Measurements from ENCODE around the gene CDT1. TPM values are rescaled to one million over a fixed set of nuclear protein-coding genes. Genes with fewer than 3 reads are reported as not detected.

CDT1 gene
- polyA plus RNA-seq, 1 of the 3 experiments (the other 2 are of a cell fraction) = 6.1 TPM

DNA sequence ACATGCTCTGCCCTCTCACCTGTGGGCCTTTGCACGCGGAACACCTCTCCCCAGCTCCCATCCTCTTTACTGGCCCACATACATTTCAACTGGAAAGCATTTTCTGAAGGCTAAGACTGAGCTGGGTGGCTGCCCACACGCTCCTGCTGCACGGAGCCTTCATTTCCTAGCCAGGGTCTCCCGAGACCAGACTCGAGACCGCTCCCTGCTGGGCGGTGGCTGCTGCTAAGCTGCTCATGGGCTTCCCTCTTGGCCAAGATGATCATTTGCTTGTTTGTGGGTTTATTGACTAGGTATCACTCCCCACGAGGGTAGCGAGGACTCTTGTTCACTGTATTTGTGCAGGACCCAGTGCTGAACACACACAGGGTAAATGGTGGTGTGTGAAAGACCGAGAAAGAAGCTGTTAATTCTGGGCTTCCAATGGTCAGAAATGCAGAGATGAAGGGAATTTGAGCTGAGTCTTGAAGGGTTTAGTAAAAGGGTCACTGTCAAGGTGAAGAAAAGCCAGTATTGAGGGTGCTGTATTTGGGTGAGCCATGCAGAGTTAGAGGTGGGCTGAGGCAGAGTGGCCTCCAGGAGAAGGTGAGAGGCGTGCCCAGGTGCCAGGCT, 54.2 kb downstream of the CDT1 start (continued):
- TF ChIP-seq RAD21 (IDR thresholded peaks at IDR 0.05; ENCODE audit: low read length) (peak; percentile 59), PBX3 (IDR thresholded peaks at IDR 0.05) (no peak), MAX (IDR thresholded peaks at IDR 0.05; ENCODE audit: low read depth) (no peak), GATA2 (CRISPR knock-in tag; IDR thresholded peaks at IDR 0.05) (no peak), TCF12 (IDR thresholded peaks at IDR 0.05) (no peak), FOSL2 (IDR thresholded peaks at IDR 0.05; ENCODE audit: borderline replicate concordance, low read depth) (no peak)

Other genes with a start within 250 kb of the CDT1 start
- gene ZC3H18, start 233.4 kb upstream of the CDT1 start, polyA plus RNA-seq (2012; rRNA removed) = 18.1 and 32.7 TPM in 2 replicates
- 0.07 TPM in 1 of 2 replicates, not detected in the other for gene IL17C, start 165.2 kb upstream of the CDT1 start, polyA plus RNA-seq (2012; rRNA removed)
- 116 and 176 TPM in 2 replicates for gene CYBA, start 152.7 kb upstream of the CDT1 start, polyA plus RNA-seq (2012; rRNA removed)
- 14.7 and 15.7 TPM in 2 replicates for gene MVD, start 140.7 kb upstream of the CDT1 start, polyA plus RNA-seq (2012; rRNA removed)
- 0.03 and 0.18 TPM in 2 replicates for gene SNAI3, start 117.3 kb upstream of the CDT1 start, polyA plus RNA-seq (2012; rRNA removed)
- gene RNF166, start 97.4 kb upstream of the CDT1 start, polyA plus RNA-seq (2012; rRNA removed) = 17.0 and 17.2 TPM in 2 replicates
- 16.2 and 16.5 TPM in 2 replicates for gene CTU2, start 97.3 kb upstream of the CDT1 start, polyA plus RNA-seq (2012; rRNA removed)
- 111 and 184 TPM in 2 replicates for gene PIEZO1, start 18.6 kb upstream of the CDT1 start, polyA plus RNA-seq (2012; rRNA removed)
- gene APRT, start 8.1 kb downstream of the CDT1 start, polyA plus RNA-seq (2012; rRNA removed) = 178 and 192 TPM in 2 replicates
- 13.8 and 16.5 TPM in 2 replicates for gene GALNS, start 53.2 kb downstream of the CDT1 start, polyA plus RNA-seq (2012; rRNA removed)
- gene TRAPPC2L, start 53.3 kb downstream of the CDT1 start, polyA plus RNA-seq (2012; rRNA removed) = 73.9 and 74.4 TPM in 2 replicates
- gene PABPN1L, start 62.9 kb downstream of the CDT1 start, polyA plus RNA-seq (2012; rRNA removed) = not detected in 2 replicates
- not detected in 2 replicates for gene CBFA2T3, start 173.4 kb downstream of the CDT1 start, polyA plus RNA-seq (2012; rRNA removed)

All from SK-N-SH (cell line).